GM18507 (cell line): ENCODE measurements around the gene SRR.
A peak's percentile ranks its signal among the peaks of the same experiment; 100 is the strongest.

Source experiments
- DNase-seq: peaks from one replicate; pipeline ENCODE4 v3.0.0; 2011; ENCODE audit warnings: low read depth; ENCODE audit not compliant: insufficient read length; ENCODE audit errors: extremely low spot score
- FAIRE-seq: peaks from 2 replicates; lab custom pipeline; 2011; peaks lifted over from hg19 to GRCh38; lab: Jason Lieb, UNC

The SRR gene

GRCh38 chr17:2336852-2337543, 33.2 kb downstream of the SRR start, which contains the start of gene SGSM2:
TSS of gene SGSM2 (plus strand) at chr17:2337501. CDS start at chr17:2337689, 188 bp downstream.
- DNase-seq (peak; percentile 60), FAIRE-seq (peak; percentile 9)

GRCh38 chr17:2337544-2338314, 34.0 kb downstream of the SRR start:
- peak; percentile 36 for DNase-seq
- peak; percentile 36 for FAIRE-seq

- no peak for DNase-seq
- no peak for FAIRE-seq
Observed at GRCh38 chr17:2338315-2338657, 34.5 kb downstream of the SRR start.

GRCh38 chr17:2343421-2343820, 39.7 kb downstream of the SRR start:
- no peak for DNase-seq
- no peak for FAIRE-seq

- no peak for DNase-seq
- no peak for FAIRE-seq
Observed at GRCh38 chr17:2344528-2344927, 40.8 kb downstream of the SRR start.

- FAIRE-seq (no peak), DNase-seq (no peak)
Observed at GRCh38 chr17:2346475-2346874, 42.7 kb downstream of the SRR start.

GRCh38 chr17:2347805-2348685, 44.3 kb downstream of the SRR start:
- DNase-seq (no peak), FAIRE-seq (no peak)

- DNase-seq (no peak), FAIRE-seq (no peak)
Observed at GRCh38 chr17:2351269-2351668, 47.5 kb downstream of the SRR start.

GRCh38 chr17:2354311-2354710, 50.6 kb downstream of the SRR start:
- DNase-seq = no peak
- FAIRE-seq = no peak

GRCh38 chr17:2357237-2357636, 53.5 kb downstream of the SRR start:
- FAIRE-seq = no peak
- DNase-seq = no peak

GRCh38 chr17:2357931-2358434, 54.2 kb downstream of the SRR start:
- DNase-seq (no peak), FAIRE-seq (no peak)

GRCh38 chr17:2361010-2361760, 57.4 kb downstream of the SRR start:
- DNase-seq (no peak), FAIRE-seq (no peak)

GRCh38 chr17:2362016-2362415, 58.3 kb downstream of the SRR start:
- FAIRE-seq (no peak), DNase-seq (no peak)

- no peak for DNase-seq
- no peak for FAIRE-seq
Observed at GRCh38 chr17:2362416-2362815, 58.7 kb downstream of the SRR start.

- no peak for FAIRE-seq
- DNase-seq = no peak
Observed at GRCh38 chr17:2362881-2363280, 59.1 kb downstream of the SRR start.

GRCh38 chr17:2363318-2363717, 59.6 kb downstream of the SRR start:
- FAIRE-seq (no peak), DNase-seq (no peak)

GRCh38 chr17:2363851-2364762, 60.4 kb downstream of the SRR start:
- no peak for FAIRE-seq
- DNase-seq = no peak

- FAIRE-seq = no peak
- DNase-seq = no peak
Observed at GRCh38 chr17:2364763-2365116, 61.0 kb downstream of the SRR start.
